H1 (cell line): ENCODE measurements around the gene EXOC1. TPM values are rescaled to one million over a fixed set of nuclear protein-coding genes. Genes with fewer than 3 reads are reported as not detected.

Experiments used
- CTCF ChIA-PET: fragments of 300-600 bp; sonication (Branson Sonifier 250); formaldehyde crosslinking; loops from one replicate; lab custom pipeline; 2021; ENCODE audit not compliant: partially characterized antibody; lab: Charles Lee
- POLR2A ChIA-PET: fragments of 300-600 bp; sonication (Branson Sonifier 250); formaldehyde crosslinking; loops from one replicate; lab custom pipeline; 2021; ENCODE audit warnings: inconsistent platforms; ENCODE audit not compliant: partially characterized antibody; lab: Charles Lee
- DNase-seq, 2 experiments: peaks; one replicate each; pipeline versions ENCODE4 v3.0.0 to v3.0.0-alpha.2; 2010 to 2022; ENCODE audit warnings: low spot score in 2 of 2, low read depth in 1 of 2, mixed read lengths in 1 of 2
- FAIRE-seq: peaks from 2 replicates; lab custom pipeline; 2011; peaks lifted over from hg19 to GRCh38; lab: Jason Lieb, UNC
- H2AFZ ChIP-seq: 2 replicates; pipeline ENCODE4 v1.8.1; 2012; ENCODE audit warnings: low read length, inconsistent platforms
- H2AK5ac ChIP-seq: 2 replicates; pipeline ENCODE4 v1.6.1; 2013; ENCODE audit warnings: low read depth, low read length
- H2BK120ac ChIP-seq: replicated peaks from 2 replicates; pipeline ENCODE3; 2013; ENCODE audit warnings: low read depth, low read length, inconsistent platforms
- H2BK12ac ChIP-seq: 2 replicates; pipeline ENCODE4 v1.6.1; 2013; ENCODE audit warnings: low read depth, low read length
- H2BK15ac ChIP-seq: 2 replicates; pipeline ENCODE4 v1.6.1; 2013; ENCODE audit warnings: low read length
- H2BK20ac ChIP-seq: 2 replicates; pipeline ENCODE4 v1.6.1; 2013; ENCODE audit warnings: low read length
- H2BK5ac ChIP-seq: 2 replicates; pipeline ENCODE4 v1.6.1; 2013; ENCODE audit warnings: low read depth, low read length
- H3K14ac ChIP-seq: 2 replicates; pipeline ENCODE4 v1.6.1; 2013; ENCODE audit warnings: inconsistent platforms; ENCODE audit not compliant: insufficient read length
- H3K18ac ChIP-seq: 2 replicates; pipeline ENCODE4 v1.6.1; 2013; ENCODE audit warnings: low read length; ENCODE audit errors: extremely low read depth
- H3K23ac ChIP-seq: 2 replicates; pipeline ENCODE4 v1.6.1; 2013; ENCODE audit warnings: inconsistent platforms; ENCODE audit not compliant: insufficient read length
- H3K23me2 ChIP-seq: 2 replicates; pipeline ENCODE4 v1.6.1; 2013; ENCODE audit warnings: low read depth, low read length
- H3K27ac ChIP-seq: 2 replicates; pipeline ENCODE4 v1.6.1; 2011; ENCODE audit warnings: low read depth, low read length, inconsistent platforms
- H3K27me3 ChIP-seq, 4 experiments: replicated peaks in 1 of 4; 1 replicate in 1 of 4; 2 replicates in 3 of 4; pipeline versions ENCODE4 v1.6.1 to v1.8.1; 2011 to 2013; ENCODE audit warnings: low read length in 3 of 4, mild to moderate bottlenecking in 3 of 4, inconsistent platforms in 2 of 4, mixed read lengths in 2 of 4, moderate library complexity in 1 of 4; ENCODE audit not compliant: control insufficient read depth in 3 of 4, insufficient read depth in 3 of 4; ENCODE audit errors: extremely low read depth in 1 of 4
- H3K36me3 ChIP-seq, 4 experiments: 2 replicates each; pipeline versions ENCODE4 v1.6.1 to v1.8.1; 2011 to 2013; ENCODE audit warnings: mild to moderate bottlenecking in 4 of 4, low read length in 3 of 4, moderate library complexity in 2 of 4, control low read depth in 1 of 4, inconsistent platforms in 1 of 4; ENCODE audit not compliant: insufficient read depth in 4 of 4, control insufficient read depth in 2 of 4
- H3K4ac ChIP-seq: replicated peaks from 2 replicates; pipeline ENCODE3; 2013; ENCODE audit warnings: low read length, low read depth, mixed read lengths, inconsistent platforms; ENCODE audit not compliant: insufficient read length
- H3K4me1 ChIP-seq, 4 experiments: replicated peaks in 1 of 4; 1 replicate in 1 of 4; 2 replicates in 3 of 4; pipeline versions ENCODE4 v1.6.1 to v1.8.1; 2011 to 2013; ENCODE audit warnings: low read length in 3 of 4, inconsistent platforms in 2 of 4, mixed read lengths in 1 of 4; ENCODE audit not compliant: insufficient read depth in 4 of 4, control insufficient read depth in 3 of 4
- H3K4me2 ChIP-seq, 2 experiments: 2 replicates each; pipeline versions ENCODE4 v1.6.1 to v1.8.1; 2011 to 2013; ENCODE audit warnings: low read depth in 2 of 2, low read length in 2 of 2, control low read depth in 1 of 2, inconsistent platforms in 1 of 2, mild to moderate bottlenecking in 1 of 2; ENCODE audit not compliant: insufficient read depth in 1 of 2
- H3K4me3 ChIP-seq, 4 experiments: fragments of 200-600, 300-600 bp in 1 of 4; sonication (generic), shearing (Covaris generic), sonication (Bioruptor Twin) in 1 of 4; 2 replicates each; pipeline versions ENCODE4 v1.5.1 to v1.8.1; 2011 to 2016; ENCODE audit warnings: low read length in 4 of 4, low read depth in 3 of 4, control low read depth in 2 of 4, inconsistent platforms in 2 of 4, mild to moderate bottlenecking in 2 of 4, mixed read lengths in 1 of 4, moderate library complexity in 1 of 4; ENCODE audit not compliant: insufficient read depth in 2 of 4; ENCODE audit errors: extremely low read depth in 1 of 4
- H3K56ac ChIP-seq: replicated peaks from 2 replicates; pipeline ENCODE3; 2013; ENCODE audit warnings: low read depth, mild to moderate bottlenecking, mixed read lengths, low read length, inconsistent platforms; ENCODE audit not compliant: insufficient read length
- H3K79me1 ChIP-seq: 2 replicates; pipeline ENCODE4 v1.6.1; 2013; ENCODE audit warnings: low read depth, low read length, control low read depth
- H3K79me2 ChIP-seq, 2 experiments: 2 replicates each; pipeline versions ENCODE4 v1.6.1 to v1.8.1; 2012 to 2013; ENCODE audit warnings: low read length in 2 of 2, mild to moderate bottlenecking in 2 of 2, inconsistent platforms in 1 of 2; ENCODE audit not compliant: insufficient read depth in 2 of 2, control insufficient read depth in 1 of 2
- H3K9ac ChIP-seq, 4 experiments: replicated peaks in 1 of 4; 1 replicate in 1 of 4; 2 replicates in 3 of 4; pipeline versions ENCODE4 v1.6.1 to v1.8.1; 2011 to 2013; ENCODE audit warnings: low read depth in 3 of 4, low read length in 3 of 4, control low read depth in 2 of 4, mild to moderate bottlenecking in 2 of 4, moderate library complexity in 2 of 4, inconsistent platforms in 1 of 4; ENCODE audit errors: extremely low read depth in 1 of 4
- H3K9me3 ChIP-seq, 2 experiments: 2 replicates each; pipeline versions ENCODE4 v1.6.1 to v1.8.1; 2012 to 2013; ENCODE audit warnings: mild to moderate bottlenecking in 2 of 2, moderate library complexity in 2 of 2, control low read depth in 1 of 2, inconsistent platforms in 1 of 2, low read depth in 1 of 2, low read length in 1 of 2, mixed read lengths in 1 of 2; ENCODE audit not compliant: insufficient read depth in 2 of 2
- H4K20me1 ChIP-seq, 2 experiments: replicated peaks in 1 of 2; 2 replicates each; pipeline versions ENCODE3 to v1.8.1; 2011 to 2013; ENCODE audit warnings: inconsistent platforms in 2 of 2, low read length in 2 of 2, mild to moderate bottlenecking in 1 of 2; ENCODE audit not compliant: insufficient read depth in 2 of 2, control insufficient read depth in 1 of 2
- H4K5ac ChIP-seq: 2 replicates; pipeline ENCODE4 v1.6.1; 2013; ENCODE audit warnings: low read length, low read depth, mixed read lengths, inconsistent platforms; ENCODE audit not compliant: insufficient read length
- H4K8ac ChIP-seq: 2 replicates; pipeline ENCODE4 v1.8.0; 2013; ENCODE audit warnings: mild to moderate bottlenecking, moderate library complexity, low read length, inconsistent platforms; ENCODE audit not compliant: insufficient read depth; ENCODE audit errors: extremely low read depth
- H4K91ac ChIP-seq: replicated peaks from 2 replicates; pipeline ENCODE3; 2013; ENCODE audit warnings: low read length, mixed read lengths, inconsistent platforms; ENCODE audit not compliant: insufficient read length
- BCL11A ChIP-seq, 2 experiments: IDR thresholded peaks; one replicate each; pipeline ENCODE4 v1.6.1; 2011; ENCODE audit warnings: low read depth in 2 of 2, low read length in 2 of 2, mild to moderate bottlenecking in 2 of 2
- BRCA1 ChIP-seq: IDR thresholded peaks from 2 replicates; pipeline ENCODE4 v1.6.1; 2012; ENCODE audit warnings: low read depth, low read length, improper control_type of control experiment
- CREB1 ChIP-seq: IDR thresholded peaks from 2 replicates; pipeline ENCODE4 v1.6.1; 2012; ENCODE audit warnings: inconsistent platforms
- EGR1 ChIP-seq: IDR thresholded peaks from 2 replicates; pipeline ENCODE4 v1.6.1; 2011; ENCODE audit warnings: low read depth, low read length, borderline replicate concordance
- EP300 ChIP-seq, 2 experiments: IDR thresholded peaks; 1 replicate in 1 of 2; 2 replicates in 1 of 2; pipeline ENCODE4 v1.6.1; 2011 to 2012; ENCODE audit warnings: low read depth in 2 of 2, low read length in 2 of 2, mild to moderate bottlenecking in 2 of 2, borderline replicate concordance in 1 of 2, inconsistent platforms in 1 of 2, moderate library complexity in 1 of 2
- FOSL1 ChIP-seq: IDR thresholded peaks from 2 replicates; pipeline ENCODE4 v1.6.1; 2011; ENCODE audit warnings: mild to moderate bottlenecking, low read depth, low read length, moderate library complexity; ENCODE audit not compliant: insufficient read depth
- HDAC2 ChIP-seq, 2 experiments: fragments of 300-600 bp in 1 of 2; sonication (generic) in 1 of 2; IDR thresholded peaks; 2 replicates each; pipeline ENCODE4 v1.6.1; 2011 to 2012; ENCODE audit warnings: low read depth in 2 of 2, low read length in 2 of 2, mild to moderate bottlenecking in 2 of 2, moderate library complexity in 2 of 2, borderline replicate concordance in 1 of 2, inconsistent platforms in 1 of 2
- PHF8 ChIP-seq: fragments of 200-600 bp; sonication (generic); conservative IDR thresholded peaks from 2 replicates; pipeline ENCODE4 v1.7.1; 2012; ENCODE audit warnings: low read depth, mild to moderate bottlenecking, inconsistent platforms, low read length, moderate library complexity
- POLR2AphosphoS5 ChIP-seq: IDR thresholded peaks from 2 replicates; pipeline ENCODE4 v1.6.1; 2011; ENCODE audit warnings: low read depth, low read length
- RAD21 ChIP-seq, 2 experiments: IDR thresholded peaks in 1 of 2; conservative IDR thresholded peaks in 1 of 2; 2 replicates each; pipeline ENCODE4 v1.6.1; 2011; ENCODE audit warnings: low read depth in 2 of 2, low read length in 2 of 2, improper control_type of control experiment in 1 of 2, inconsistent platforms in 1 of 2, mild to moderate bottlenecking in 1 of 2, moderate library complexity in 1 of 2
- RFX5 ChIP-seq: IDR thresholded peaks from 2 replicates; pipeline ENCODE4 v1.6.1; 2011; ENCODE audit warnings: low read depth, low read length, improper control_type of control experiment, borderline replicate concordance
- SP4 ChIP-seq: IDR thresholded peaks from 2 replicates; pipeline ENCODE4 v1.6.1; 2012; ENCODE audit warnings: low read length, inconsistent platforms
- SRF ChIP-seq: IDR thresholded peaks from 2 replicates; pipeline ENCODE4 v1.6.1; 2011; ENCODE audit warnings: mild to moderate bottlenecking, low read depth, low read length, moderate library complexity
- TBP ChIP-seq: IDR thresholded peaks from 2 replicates; pipeline ENCODE4 v1.6.1; 2011; ENCODE audit warnings: low read depth, low read length, improper control_type of control experiment
- TEAD4 ChIP-seq: IDR thresholded peaks from 2 replicates; pipeline ENCODE4 v1.6.1; 2012; ENCODE audit warnings: low read depth, low read length, inconsistent platforms, mixed read lengths
- WGBS, 2 experiments: shearing (Covaris generic) in 1 of 2; methylation state at CpG; one replicate each; pipeline versions ENCODE4 v1.1.6 to v1.1.7; 2013 to 2015; ENCODE audit warnings: low lambda C conversion rate in 2 of 2, mixed read lengths in 2 of 2, inconsistent platforms in 1 of 2, low coverage in 1 of 2, missing lambda C conversion rate in 1 of 2; ENCODE audit not compliant: insufficient replicate concordance in 2 of 2, insufficient coverage in 1 of 2, insufficient read length in 1 of 2; ENCODE audit errors: extremely low coverage in 1 of 2, missing lambda C conversion rate in 1 of 2; 5-methylcytosine and 5-hydroxymethylcytosine counted together
- polyA plus RNA-seq, 7 experiments: library from polyadenylated mRNA; depleted of rRNA in 3 of 7; stranded (reverse) in 5 of 7; unstranded in 2 of 7; fragments of >200 nt in 5 of 7; fragments of 200-250 nt in 2 of 7; gene quantifications; 1 replicate in 5 of 7; 2 replicates in 1 of 7; 4 replicates in 1 of 7; pipeline versions ENCODE4 v1.2.1 to v1.2.3, GENCODE V29; 2011 to 2013; ENCODE audit warnings: missing spikeins in 2 of 7, mixed read lengths in 2 of 7
- total RNA-seq: library from RNA; stranded (reverse); fragmentation: NEBNext Ultra II Directional; extraction: Animal tissue kit (Norgen Biotek cat#: 25700); gene quantifications from 2 replicates; pipeline ENCODE4 v1.2.1, GENCODE V29; 2021

Gene EXOC1
- total and polyA plus RNA-seq, 2 of the 8 experiments (the other 6 are each of a cell fraction or from before 2014, with no cell fraction given), result 5.9 to 19.6 TPM

GRCh38 chr4:55824865-55825264 is 28.6 kb upstream of the EXOC1 start:
- 84% methylated on average over 2 of the region's 2 CpGs; no CpG with 5 or more reads in 1 of the 2 experiments for WGBS, 2 experiments
- H4K91ac ChIP-seq, result no peak overlapping the region
- no peak for FAIRE-seq
- TF ChIP-seq BRCA1 (no peak), BCL11A (IDR thresholded peaks at IDR 0.05; ENCODE audit: low read depth in 2 of 2, low read length in 2 of 2) (no peak), PHF8 (no peak), TEAD4 (no peak), SP4 (no peak), EGR1 (no peak), SRF (no peak), RAD21 (IDR thresholded peaks at IDR 0.05 in 1 of 2, conservative IDR thresholded peaks at IDR 0.05 in 1 of 2; ENCODE audit: low read depth in 2 of 2, low read length in 2 of 2) (no peak), FOSL1 (no peak), TBP (no peak), HDAC2 (IDR thresholded peaks at IDR 0.05; ENCODE audit: borderline replicate concordance in 1 of 2, low read depth in 2 of 2, low read length in 2 of 2) (no peak), EP300 (IDR thresholded peaks at IDR 0.05; ENCODE audit: borderline replicate concordance in 1 of 2, low read depth in 2 of 2, low read length in 2 of 2) (no peak), POLR2AphosphoS5 (no peak), CREB1 (no peak), RFX5 (no peak)

More at GRCh38 chr4:55824865-55825264, 28.6 kb upstream of the EXOC1 start:
- Histone ChIP-seq H3K4me2 (no peak overlapping the region), H2BK12ac (no peak overlapping the region), H2BK5ac (no peak overlapping the region), H3K9ac (no peak overlapping the region), H3K23ac (no peak overlapping the region), H2AK5ac (no peak overlapping the region), H3K27me3 (no peaks in the 10 kb centered on the region), H3K4me3 (no peak overlapping the region), H3K23me2 (0 out of 2 replicates have a peak, but pooled peaks cover under 1% of the 10 kb centered on the region), H3K4me1 (peaks cover 0 to 1% (median under 1%) of the 10 kb centered on the region in 4 experiments; a peak in 2 of 7 replicates), H3K79me1 (no peaks in the 10 kb centered on the region), H3K18ac (no peak overlapping the region), H3K14ac (no peak overlapping the region), H4K5ac (no peak overlapping the region), H4K8ac (no peak overlapping the region), H2BK20ac (no peak overlapping the region), H3K27ac (no peak overlapping the region), H3K79me2 (no peaks in the 10 kb centered on the region), H3K36me3 (no peaks in the 10 kb centered on the region), H3K9me3 (no peaks in the 10 kb centered on the region), H2AFZ (no peak overlapping the region), H2BK120ac (no peak overlapping the region), H3K4ac (no peak overlapping the region), H2BK15ac (no peak overlapping the region), H4K20me1 (no peaks in the 10 kb centered on the region), H3K56ac (no peak overlapping the region)
- ChIA-PET CTCF (interaction anchor here (1.1 to 1.3 kb wide), 2 partner anchors 25 to 41 kb away, joined by 3 read pairs; no protein-coding TSS in a partner anchor), POLR2A (interaction anchor here (0.8 kb wide), 1 partner anchor 15 kb away, joined by 3 read pairs; no protein-coding TSS in a partner anchor)
- no peak for DNase-seq
